ENCODE data around the gene PIRT.

DNA sequence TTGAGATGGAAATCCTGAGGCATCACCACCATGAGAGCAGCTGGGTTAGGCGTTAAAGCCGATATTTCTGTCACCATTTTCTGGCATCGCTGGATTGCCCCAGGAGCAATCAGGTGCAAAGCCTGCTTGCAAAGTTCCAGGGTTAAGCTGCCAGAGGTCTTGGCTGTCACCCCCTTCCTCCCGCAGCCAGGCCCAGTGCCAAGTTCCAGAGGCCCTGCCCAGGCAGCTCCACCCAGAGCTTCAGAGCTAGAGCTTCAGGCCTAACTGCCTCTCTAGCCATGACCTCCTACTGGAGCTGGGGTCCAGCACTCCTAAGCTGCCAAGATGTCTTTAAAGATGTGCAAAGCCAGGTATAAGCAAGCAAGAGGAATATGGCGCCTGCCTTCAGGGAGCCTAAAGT lies 25.2 kb downstream of the PIRT start:
- TF ChIP-seq, protein P1, sequence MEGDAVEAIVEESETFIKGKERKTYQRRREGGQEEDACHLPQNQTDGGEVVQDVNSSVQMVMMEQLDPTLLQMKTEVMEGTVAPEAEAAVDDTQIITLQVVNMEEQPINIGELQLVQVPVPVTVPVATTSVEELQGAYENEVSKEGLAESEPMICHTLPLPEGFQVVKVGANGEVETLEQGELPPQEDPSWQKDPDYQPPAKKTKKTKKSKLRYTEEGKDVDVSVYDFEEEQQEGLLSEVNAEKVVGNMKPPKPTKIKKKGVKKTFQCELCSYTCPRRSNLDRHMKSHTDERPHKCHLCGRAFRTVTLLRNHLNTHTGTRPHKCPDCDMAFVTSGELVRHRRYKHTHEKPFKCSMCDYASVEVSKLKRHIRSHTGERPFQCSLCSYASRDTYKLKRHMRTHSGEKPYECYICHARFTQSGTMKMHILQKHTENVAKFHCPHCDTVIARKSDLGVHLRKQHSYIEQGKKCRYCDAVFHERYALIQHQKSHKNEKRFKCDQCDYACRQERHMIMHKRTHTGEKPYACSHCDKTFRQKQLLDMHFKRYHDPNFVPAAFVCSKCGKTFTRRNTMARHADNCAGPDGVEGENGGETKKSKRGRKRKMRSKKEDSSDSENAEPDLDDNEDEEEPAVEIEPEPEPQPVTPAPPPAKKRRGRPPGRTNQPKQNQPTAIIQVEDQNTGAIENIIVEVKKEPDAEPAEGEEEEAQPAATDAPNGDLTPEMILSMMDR (IDR thresholded peaks at IDR 0.05; ENCODE audit: insufficient read depth, low read depth, low read length): no peak
- no peak for TF ChIP-seq EZH2 (IDR thresholded peaks at IDR 0.05; ENCODE audit: insufficient read depth, low read length)
